ENCODE measurements around the gene EXT2.

DNA sequence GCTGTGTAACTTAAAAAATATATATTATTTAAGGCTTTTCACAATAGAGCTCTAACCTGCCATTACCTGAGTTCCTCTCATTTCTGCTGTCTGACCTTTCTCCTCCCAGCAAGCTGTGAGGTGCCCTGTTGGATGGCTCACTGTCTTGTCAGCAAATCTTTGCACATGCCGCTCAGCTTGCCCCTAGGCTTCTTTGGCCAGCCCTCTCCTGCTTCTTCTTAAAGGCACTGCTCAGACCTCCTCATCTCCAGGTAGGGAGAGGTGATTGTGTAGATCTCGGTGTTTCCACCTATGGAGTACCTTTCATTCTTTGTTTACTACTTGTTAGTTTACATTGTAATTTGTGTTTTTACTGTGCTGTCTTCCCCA lies 96.5 kb downstream of the EXT2 start:
- no peak for TF ChIP-seq POLR2A (IDR thresholded peaks at IDR 0.05)
- no peak for TF ChIP-seq CTCF (IDR thresholded peaks at IDR 0.05)
- no peak for TF ChIP-seq POLR2AphosphoS5 (IDR thresholded peaks at IDR 0.05)
